GM04503 (cell line): ENCODE results near the gene HOXA11.

Experiments
- DNase-seq: peaks from one replicate; pipeline ENCODE4 v3.0.0-alpha.2; 2012; ENCODE audit warnings: low read depth

Gene HOXA11

GRCh38 chr7:27180431-27181420 lies 4.3 kb downstream of the HOXA11 start:
- no peak for DNase-seq

GRCh38 chr7:27179503-27180430 lies 5.3 kb downstream of the HOXA11 start:
- no peak for DNase-seq

GRCh38 chr7:27179030-27179429 lies 6.0 kb downstream of the HOXA11 start:
- no peak for DNase-seq

GRCh38 chr7:27178366-27178765 lies 6.7 kb downstream of the HOXA11 start:
- DNase-seq = no peak

GRCh38 chr7:27177795-27178320 lies 7.2 kb downstream of the HOXA11 start:
- no peak for DNase-seq

GRCh38 chr7:27176962-27177794 lies 7.9 kb downstream of the HOXA11 start:
- DNase-seq = no peak

- no peak for DNase-seq
Measured at GRCh38 chr7:27176524-27176845, 8.5 kb downstream of the HOXA11 start.

- DNase-seq = no peak
Measured at GRCh38 chr7:27175626-27176523, 9.2 kb downstream of the HOXA11 start.

- no peak for DNase-seq
Measured at GRCh38 chr7:27174874-27175625, 10.0 kb downstream of the HOXA11 start.

- no peak for DNase-seq
Measured at GRCh38 chr7:27173956-27174873, 10.8 kb downstream of the HOXA11 start, which contains the start of gene HOXA10. TSS of gene HOXA10 (minus strand) at chr7:27174320. CDS start at chr7:27174306, 14 bp downstream.

GRCh38 chr7:27173511-27173955 lies 11.5 kb downstream of the HOXA11 start:
- DNase-seq = no peak

GRCh38 chr7:27172823-27173510 lies 12.1 kb downstream of the HOXA11 start:
- DNase-seq = no peak

- DNase-seq = no peak
Measured at GRCh38 chr7:27172315-27172774, 12.7 kb downstream of the HOXA11 start.

- DNase-seq = no peak
Measured at GRCh38 chr7:27171637-27172314, 13.3 kb downstream of the HOXA11 start.

GRCh38 chr7:27171325-27171636 lies 13.8 kb downstream of the HOXA11 start:
- DNase-seq = no peak

GRCh38 chr7:27170426-27171324 lies 14.4 kb downstream of the HOXA11 start:
- DNase-seq = no peak
